Measurements from ENCODE around the gene PILRA.
"Not testable (repeated sequence)": the region's sequence is repeated elsewhere in the genome, so short reads cannot be mapped to it uniquely, and the experiment has no call there.

Gene PILRA

GRCh38 chr7:100358027-100358856 lies 15.0 kb upstream of the PILRA start, which contains the start of gene PILRB:
TSS of gene PILRB (plus strand) at chr7:100358117. CDS start at chr7:100358303, 186 bp downstream.
- no peak for DNase-seq

DNA sequence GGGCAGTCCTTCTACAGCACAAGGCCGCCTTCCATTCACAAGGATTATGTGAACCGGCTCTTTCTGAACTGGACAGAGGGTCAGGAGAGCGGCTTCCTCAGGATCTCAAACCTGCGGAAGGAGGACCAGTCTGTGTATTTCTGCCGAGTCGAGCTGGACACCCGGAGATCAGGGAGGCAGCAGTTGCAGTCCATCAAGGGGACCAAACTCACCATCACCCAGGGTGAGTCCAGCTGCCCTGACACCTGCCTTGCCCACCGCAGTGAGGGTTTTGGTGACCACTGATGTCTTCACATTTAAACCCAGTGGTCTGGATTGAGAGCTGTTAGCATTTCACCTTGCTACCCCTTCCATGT lies 14.5 kb upstream of the PILRA start:
- no peak for DNase-seq

DNA sequence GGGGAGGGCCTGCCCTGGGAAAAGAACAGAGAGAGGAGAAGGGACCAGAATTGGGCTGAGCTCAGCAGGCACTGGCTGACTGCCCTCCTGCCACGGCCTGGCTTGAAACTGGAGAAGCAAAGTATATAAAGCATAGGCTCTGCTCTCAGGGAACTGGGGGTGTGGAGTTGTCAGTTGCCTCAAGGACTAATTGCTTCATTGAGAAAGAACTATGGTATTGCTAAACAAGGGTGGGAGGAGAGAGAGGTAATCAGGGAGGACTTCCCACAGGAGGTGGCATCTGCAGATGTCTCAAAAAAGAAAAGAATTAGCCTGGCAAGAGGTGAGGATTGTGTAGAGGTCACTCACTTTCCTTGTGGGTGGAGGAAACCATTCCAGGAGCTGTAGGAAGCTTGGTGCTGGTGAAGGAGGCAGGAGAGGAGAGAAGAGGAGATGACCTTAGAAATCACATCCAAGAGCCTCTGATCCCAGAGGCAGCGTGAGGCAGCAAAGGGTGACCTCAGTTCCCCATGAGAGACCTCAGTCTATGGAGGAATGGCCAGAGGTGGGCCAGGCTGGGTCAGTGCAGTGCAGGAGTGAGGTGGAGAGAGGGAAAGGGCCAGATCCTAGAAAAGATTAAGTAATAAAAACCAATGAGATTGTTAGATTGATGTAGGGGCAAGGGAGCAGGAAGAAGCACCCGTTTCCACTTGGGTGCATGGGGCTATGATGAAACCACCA lies 13.0 kb upstream of the PILRA start:
- DNase-seq, result no peak

DNA sequence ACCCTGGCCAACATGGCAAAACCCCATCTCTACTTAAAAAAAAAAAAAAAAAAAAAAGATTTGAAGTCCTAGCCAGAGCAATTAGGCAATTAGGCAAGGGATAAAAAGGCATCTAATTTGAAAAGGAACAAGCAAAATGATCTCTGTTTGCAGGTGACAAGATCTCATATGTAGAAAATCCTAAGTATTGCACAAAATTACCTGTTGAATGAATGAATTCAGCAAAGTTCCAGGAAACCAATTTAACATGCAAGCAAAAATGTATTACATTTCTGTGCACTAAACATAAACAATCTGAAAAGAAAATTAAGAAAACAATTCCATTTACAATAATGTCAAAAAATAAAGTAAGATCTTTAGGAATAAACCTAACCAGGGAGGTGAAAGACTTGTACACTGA lies 10.2 kb upstream of the PILRA start:
- no peak for DNase-seq

DNA sequence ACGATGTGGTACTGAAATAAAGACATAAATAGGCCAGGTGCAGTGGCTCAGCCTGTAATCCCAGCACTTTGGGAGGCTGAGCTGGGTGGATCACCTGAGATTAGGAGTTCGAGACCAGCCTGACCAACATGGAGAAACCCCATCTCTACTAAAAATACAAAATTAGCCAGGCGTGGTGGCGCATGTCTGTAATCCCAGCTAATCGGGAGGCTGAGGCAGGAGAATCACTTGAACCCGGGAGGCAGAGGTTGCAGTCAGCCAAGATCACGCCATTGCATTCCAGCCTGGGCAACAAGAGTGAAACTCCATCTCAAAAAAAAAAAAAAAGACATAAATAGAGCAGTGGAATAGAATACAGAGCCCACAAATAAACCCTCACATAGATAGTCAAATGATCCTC lies 9.5 kb upstream of the PILRA start:
- not testable (repeated sequence) for DNase-seq

DNA sequence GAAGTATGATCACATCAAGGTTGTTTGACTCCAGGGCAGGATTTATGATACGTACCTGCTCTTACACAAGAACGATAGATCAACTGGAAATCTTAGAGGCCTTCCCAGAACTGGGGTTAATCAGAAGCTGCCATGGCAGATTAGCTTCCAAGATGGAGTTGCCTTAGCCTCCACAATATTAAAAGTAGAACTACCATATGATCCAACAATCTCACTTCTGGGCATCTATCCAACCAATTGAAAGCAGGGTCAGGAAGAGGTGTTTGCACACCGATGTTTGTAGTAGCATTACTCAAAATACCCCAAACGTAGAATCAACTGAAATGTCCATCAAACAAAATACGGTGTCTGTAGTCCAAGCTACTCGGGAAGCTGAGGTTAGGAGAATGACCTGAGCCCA lies 8.8 kb upstream of the PILRA start:
- DNase-seq, result no peak

DNA sequence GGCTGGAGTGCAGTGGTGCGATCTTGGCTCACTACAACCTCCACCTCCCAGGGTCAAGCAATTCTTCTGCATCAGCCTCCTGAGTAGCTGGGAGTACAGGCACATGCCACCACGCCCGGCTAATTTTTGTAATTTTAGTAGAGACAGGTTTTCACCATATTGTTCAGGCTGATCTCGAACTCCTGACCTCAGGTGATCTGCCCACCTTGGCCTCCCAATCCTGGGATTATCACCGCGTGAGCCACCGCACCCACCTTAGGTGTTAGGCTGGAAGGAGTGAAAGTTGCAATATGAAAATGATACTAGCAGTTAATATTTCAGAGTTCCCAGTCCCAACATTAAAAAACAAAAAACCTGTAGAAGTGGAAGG lies 7.3 kb upstream of the PILRA start:
- not testable (repeated sequence) for DNase-seq

GRCh38 chr7:100366411-100367250 lies 6.7 kb upstream of the PILRA start:
- DNase-seq, result no peak

DNA sequence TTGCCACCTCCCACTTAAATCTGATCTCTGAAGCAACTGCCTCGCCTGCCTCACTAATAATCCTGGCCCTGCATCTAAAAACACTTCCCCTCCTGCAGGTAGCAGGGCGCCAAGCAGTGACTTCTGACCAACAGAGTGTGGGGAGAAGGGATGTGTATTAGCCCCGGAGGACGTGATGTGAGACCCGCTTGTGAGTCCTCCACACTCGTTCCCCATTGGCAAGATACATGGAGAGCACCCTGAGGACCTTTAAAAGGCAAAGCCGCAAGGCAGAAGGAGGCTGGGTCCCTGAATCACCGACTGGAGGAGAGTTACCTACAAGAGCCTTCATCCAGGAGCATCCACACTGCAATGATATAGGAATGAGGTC lies 6.1 kb upstream of the PILRA start:
- DNase-seq, result no peak

GRCh38 chr7:100367676-100368613 lies 5.3 kb upstream of the PILRA start:
- DNase-seq, result no peak

- DNase-seq, result no peak
These were observed 4.2 kb upstream of the PILRA start for GRCh38 chr7:100369105-100369504.

GRCh38 chr7:100370303-100370702 lies 3.0 kb upstream of the PILRA start:
- no peak for DNase-seq

- DNase-seq, result no peak
These were observed 2.5 kb upstream of the PILRA start for GRCh38 chr7:100370746-100371145.

DNA sequence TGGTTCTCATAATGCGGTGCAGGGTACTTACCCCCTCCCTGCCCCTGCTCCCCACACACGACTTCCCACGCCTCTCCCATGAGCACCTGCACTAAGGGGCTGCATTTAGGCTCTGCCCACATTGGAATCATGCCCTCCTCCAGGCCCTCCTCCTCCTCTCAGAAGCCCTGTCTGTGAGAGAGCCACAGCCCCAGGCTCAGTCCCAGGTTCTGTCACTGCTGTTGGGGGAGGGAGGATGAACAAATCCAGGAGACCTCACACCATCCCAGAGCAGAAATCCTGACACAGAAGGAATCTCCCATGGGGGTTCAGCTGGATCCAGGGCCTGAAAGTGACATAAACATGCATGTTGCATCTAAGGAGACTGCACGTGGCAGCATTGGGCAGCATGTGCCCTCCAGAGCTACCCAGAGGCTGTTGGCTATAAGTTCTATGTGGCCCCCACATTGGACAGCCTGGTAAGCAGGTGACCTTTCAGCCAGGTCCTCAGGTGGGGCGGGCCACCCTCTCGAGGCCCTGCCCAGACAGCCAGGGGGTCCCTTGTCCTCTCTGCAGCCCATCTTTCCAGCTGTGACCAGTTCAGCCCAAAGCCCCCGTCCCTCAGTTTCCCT lies 1.6 kb upstream of the PILRA start:
- no peak for DNase-seq

GRCh38 chr7:100372256-100372655 lies 1.0 kb upstream of the PILRA start:
- DNase-seq, result no peak

DNA sequence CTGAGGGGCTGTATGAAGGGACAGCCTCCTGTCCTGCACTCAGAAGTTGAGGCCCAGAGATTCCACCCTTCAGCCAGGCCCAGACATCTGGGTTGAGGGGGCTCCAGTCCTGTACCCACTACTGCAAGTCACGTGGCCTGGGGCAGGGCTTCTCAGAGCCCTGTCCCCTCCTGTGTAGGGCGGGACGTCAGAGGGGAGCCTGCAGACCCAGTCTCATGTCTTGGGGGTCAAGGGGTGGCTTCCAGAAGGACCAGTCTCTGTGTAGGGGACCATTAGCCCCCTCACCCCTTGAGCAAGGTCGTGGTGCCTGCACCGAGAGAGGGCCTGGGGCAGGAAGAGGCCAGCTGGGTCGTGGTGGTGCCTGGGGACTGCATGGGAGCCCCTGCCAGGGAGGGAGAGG lies 593 bp upstream of the PILRA start:
- no peak for DNase-seq

- not testable (repeated sequence) for DNase-seq
These were observed 747 bp downstream of the PILRA start for GRCh38 chr7:100373870-100374598.

GRCh38 chr7:100374601-100375000 lies 1.3 kb downstream of the PILRA start:
- no peak for DNase-seq

DNA sequence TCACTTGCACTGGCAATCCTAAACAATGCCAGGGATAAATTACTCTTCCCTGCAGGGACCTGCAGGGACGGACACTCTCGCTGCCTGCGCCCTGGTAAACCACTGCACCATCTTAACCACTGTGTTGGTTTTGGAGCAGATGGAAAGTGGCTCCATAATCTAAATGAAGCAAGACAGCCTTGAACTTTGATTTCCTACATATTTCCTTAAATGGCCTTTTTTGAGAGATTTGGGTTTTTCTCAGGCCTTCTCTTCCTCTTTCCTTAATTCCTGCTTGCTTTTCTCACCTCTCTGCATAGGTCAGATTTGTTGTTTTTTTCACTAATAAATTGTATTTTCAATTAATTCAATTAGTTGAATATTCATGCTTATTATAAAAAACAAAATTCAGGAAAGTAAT lies 2.8 kb downstream of the PILRA start:
- DNase-seq, result no peak

DNA sequence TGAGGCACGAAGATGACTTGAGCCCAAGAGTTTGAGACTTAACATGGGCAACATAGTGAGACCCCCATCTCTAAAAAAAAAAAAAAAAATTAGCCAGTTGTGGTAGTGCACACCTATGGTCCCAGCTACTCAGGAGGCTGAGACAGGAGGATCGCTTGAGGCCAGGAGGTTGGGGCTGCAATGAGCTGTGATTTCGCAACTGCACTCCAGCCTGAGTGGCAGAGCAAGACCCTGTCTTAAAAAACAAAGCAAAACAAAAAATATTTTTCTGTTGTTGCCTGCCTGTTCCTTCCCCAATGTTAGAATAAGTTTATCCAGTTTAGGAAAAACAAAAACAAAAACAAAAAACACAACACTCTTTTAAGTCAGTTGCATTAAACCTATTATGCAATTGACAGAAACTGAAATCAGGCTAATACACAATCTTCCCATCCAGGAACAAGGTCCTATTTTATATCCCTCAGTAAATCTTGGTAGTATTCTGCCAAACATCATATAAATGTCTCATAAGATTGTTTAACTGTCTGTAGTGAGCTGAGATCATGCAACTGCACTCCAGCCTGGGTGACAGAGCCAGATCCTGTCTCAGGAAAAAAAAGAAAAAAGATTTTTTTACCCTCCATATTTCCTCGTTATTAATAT lies 4.9 kb downstream of the PILRA start:
- DNase-seq, result no peak

DNA sequence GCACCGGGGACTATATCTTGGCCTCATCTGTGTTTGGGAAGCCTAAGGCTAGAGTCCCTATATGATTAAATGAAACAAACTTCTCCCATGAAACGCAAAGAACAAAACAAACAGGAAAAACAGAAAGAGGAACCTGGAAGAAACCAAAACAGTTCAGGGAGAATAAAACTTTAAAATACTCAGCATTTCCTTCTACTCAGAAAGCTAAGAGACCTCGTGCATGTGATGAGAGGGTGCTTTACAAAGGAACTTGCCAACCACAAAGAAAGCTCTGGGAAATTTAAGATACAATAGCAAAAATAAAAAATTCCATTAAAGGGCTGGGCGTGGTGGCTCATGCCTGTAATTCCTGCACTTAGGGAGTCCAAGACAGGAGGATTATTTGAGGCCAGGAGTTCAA lies 6.9 kb downstream of the PILRA start:
- no peak for DNase-seq

All from NCI-H2029 treated with DMSO at 0.1 percent for 48 hours (cell line).